Measurements from ENCODE around the gene PPIL4. TPM values are rescaled to one million over a fixed set of nuclear protein-coding genes. Genes with fewer than 3 reads are reported as not detected.

Gene PPIL4
- total and polyA plus RNA-seq, 2 experiments from 2014 or later: 35.1 to 47.3 TPM

- Histone ChIP-seq H3K27me3 (ENCODE audit: insufficient read depth) (peaks cover 37% of the 10 kb centered on the region), H3K9me2 (ENCODE audit: insufficient read depth) (no peaks in the 10 kb centered on the region), H4K20me1 (replicated peaks; ENCODE audit: insufficient read depth) (no peaks in the 10 kb centered on the region), H3K79me2 (replicated peaks; ENCODE audit: insufficient read depth) (no peaks in the 10 kb centered on the region), H2AFZ (no peak overlapping the region), H3K4me1 (ENCODE audit: insufficient read depth) (no peaks in the 10 kb centered on the region), H3K36me3 (ENCODE audit: insufficient read depth) (no peaks in the 10 kb centered on the region), H3K4me2 (no peak overlapping the region), H3K4me3 (no peak overlapping the region), H3F3A (replicated peaks; ENCODE audit: low read depth) (no peaks in the 10 kb centered on the region), H3K27ac (ENCODE audit: low read depth) (no peak overlapping the region)
- H3K4me1 Mint-ChIP-seq: no peaks in the 10 kb centered on the region
- ATAC-seq (no peak), DNase-seq (ENCODE audit: low spot score) (no peak)
- H3K36me3 Mint-ChIP-seq (ENCODE audit: low read depth): no peaks in the 10 kb centered on the region
- TF ChIP-seq CREB1 (CRISPR knock-in tag; IDR thresholded peaks at IDR 0.05; ENCODE audit: low read depth) (no peak), JUNB (IDR thresholded peaks at IDR 0.05; ENCODE audit: unreplicated experiment) (no peak), ETS1 (IDR thresholded peaks at IDR 0.05) (no peak), STAT1 (IDR thresholded peaks at IDR 0.05; ENCODE audit: unreplicated experiment) (no peak), EZH2phosphoT487 (IDR thresholded peaks at IDR 0.05; ENCODE audit: unreplicated experiment) (no peak), ZNF114 (CRISPR knock-in tag; IDR thresholded peaks at IDR 0.05) (no peak), NANOG (IDR thresholded peaks at IDR 0.05; ENCODE audit: borderline replicate concordance) (no peak), POLR2AphosphoS5 (IDR thresholded peaks at IDR 0.05; ENCODE audit: low read depth) (no peak), ZNF331 (CRISPR knock-in tag; IDR thresholded peaks at IDR 0.05; ENCODE audit: low read depth) (no peak), REST (IDR thresholded peaks at IDR 0.05; ENCODE audit: unreplicated experiment) (no peak), EZH2 (IDR thresholded peaks at IDR 0.05; ENCODE audit: low read depth, unreplicated experiment) (no peak)
- TF ChIP-seq, protein P1, sequence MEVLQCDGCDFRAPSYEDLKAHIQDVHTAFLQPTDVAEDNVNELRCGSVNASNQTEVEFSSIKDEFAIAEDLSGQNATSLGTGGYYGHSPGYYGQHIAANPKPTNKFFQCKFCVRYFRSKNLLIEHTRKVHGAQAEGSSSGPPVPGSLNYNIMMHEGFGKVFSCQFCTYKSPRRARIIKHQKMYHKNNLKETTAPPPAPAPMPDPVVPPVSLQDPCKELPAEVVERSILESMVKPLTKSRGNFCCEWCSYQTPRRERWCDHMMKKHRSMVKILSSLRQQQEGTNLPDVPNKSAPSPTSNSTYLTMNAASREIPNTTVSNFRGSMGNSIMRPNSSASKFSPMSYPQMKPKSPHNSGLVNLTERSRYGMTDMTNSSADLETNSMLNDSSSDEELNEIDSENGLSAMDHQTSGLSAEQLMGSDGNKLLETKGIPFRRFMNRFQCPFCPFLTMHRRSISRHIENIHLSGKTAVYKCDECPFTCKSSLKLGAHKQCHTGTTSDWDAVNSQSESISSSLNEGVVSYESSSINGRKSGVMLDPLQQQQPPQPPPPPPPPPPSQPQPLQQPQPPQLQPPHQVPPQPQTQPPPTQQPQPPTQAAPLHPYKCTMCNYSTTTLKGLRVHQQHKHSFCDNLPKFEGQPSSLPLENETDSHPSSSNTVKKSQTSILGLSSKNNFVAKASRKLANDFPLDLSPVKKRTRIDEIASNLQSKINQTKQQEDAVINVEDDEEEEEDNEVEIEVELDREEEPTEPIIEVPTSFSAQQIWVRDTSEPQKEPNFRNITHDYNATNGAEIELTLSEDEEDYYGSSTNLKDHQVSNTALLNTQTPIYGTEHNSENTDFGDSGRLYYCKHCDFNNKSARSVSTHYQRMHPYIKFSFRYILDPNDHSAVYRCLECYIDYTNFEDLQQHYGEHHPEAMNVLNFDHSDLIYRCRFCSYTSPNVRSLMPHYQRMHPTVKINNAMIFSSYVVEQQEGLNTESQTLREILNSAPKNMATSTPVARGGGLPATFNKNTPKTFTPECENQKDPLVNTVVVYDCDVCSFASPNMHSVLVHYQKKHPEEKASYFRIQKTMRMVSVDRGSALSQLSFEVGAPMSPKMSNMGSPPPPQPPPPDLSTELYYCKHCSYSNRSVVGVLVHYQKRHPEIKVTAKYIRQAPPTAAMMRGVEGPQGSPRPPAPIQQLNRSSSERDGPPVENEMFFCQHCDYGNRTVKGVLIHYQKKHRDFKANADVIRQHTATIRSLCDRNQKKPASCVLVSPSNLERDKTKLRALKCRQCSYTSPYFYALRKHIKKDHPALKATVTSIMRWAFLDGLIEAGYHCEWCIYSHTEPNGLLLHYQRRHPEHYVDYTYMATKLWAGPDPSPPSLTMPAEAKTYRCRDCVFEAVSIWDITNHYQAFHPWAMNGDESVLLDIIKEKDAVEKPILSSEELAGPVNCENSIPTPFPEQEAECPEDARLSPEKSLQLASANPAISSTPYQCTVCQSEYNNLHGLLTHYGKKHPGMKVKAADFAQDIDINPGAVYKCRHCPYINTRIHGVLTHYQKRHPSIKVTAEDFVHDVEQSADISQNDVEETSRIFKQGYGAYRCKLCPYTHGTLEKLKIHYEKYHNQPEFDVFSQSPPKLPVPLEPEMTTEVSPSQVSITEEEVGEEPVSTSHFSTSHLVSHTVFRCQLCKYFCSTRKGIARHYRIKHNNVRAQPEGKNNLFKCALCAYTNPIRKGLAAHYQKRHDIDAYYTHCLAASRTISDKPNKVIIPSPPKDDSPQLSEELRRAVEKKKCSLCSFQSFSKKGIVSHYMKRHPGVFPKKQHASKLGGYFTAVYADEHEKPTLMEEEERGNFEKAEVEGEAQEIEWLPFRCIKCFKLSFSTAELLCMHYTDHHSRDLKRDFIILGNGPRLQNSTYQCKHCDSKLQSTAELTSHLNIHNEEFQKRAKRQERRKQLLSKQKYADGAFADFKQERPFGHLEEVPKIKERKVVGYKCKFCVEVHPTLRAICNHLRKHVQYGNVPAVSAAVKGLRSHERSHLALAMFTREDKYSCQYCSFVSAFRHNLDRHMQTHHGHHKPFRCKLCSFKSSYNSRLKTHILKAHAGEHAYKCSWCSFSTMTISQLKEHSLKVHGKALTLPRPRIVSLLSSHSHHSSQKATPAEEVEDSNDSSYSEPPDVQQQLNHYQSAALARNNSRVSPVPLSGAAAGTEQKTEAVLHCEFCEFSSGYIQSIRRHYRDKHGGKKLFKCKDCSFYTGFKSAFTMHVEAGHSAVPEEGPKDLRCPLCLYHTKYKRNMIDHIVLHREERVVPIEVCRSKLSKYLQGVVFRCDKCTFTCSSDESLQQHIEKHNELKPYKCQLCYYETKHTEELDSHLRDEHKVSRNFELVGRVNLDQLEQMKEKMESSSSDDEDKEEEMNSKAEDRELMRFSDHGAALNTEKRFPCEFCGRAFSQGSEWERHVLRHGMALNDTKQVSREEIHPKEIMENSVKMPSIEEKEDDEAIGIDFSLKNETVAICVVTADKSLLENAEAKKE (CRISPR knock-in tag; IDR thresholded peaks at IDR 0.05): no peak
- TF ChIP-seq, protein P2, sequence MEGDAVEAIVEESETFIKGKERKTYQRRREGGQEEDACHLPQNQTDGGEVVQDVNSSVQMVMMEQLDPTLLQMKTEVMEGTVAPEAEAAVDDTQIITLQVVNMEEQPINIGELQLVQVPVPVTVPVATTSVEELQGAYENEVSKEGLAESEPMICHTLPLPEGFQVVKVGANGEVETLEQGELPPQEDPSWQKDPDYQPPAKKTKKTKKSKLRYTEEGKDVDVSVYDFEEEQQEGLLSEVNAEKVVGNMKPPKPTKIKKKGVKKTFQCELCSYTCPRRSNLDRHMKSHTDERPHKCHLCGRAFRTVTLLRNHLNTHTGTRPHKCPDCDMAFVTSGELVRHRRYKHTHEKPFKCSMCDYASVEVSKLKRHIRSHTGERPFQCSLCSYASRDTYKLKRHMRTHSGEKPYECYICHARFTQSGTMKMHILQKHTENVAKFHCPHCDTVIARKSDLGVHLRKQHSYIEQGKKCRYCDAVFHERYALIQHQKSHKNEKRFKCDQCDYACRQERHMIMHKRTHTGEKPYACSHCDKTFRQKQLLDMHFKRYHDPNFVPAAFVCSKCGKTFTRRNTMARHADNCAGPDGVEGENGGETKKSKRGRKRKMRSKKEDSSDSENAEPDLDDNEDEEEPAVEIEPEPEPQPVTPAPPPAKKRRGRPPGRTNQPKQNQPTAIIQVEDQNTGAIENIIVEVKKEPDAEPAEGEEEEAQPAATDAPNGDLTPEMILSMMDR (conservative IDR thresholded peaks at IDR 0.05; ENCODE audit: low read depth in 2 of 2): no peak
- no peaks in the 10 kb centered on the region for H3K9me3 Mint-ChIP-seq
- no peak overlapping the region for H3K4me3 Mint-ChIP-seq
- no peak overlapping the region for H3K27ac Mint-ChIP-seq
- peaks cover 17% of the 10 kb centered on the region for H3K27me3 Mint-ChIP-seq (ENCODE audit: insufficient read depth, low read depth, poor library complexity)
Observed at GRCh38 chr6:149455031-149455732, 90.7 kb downstream of the PPIL4 start.

Data from GM23338 (cell line).